GM13977 (cell line): ENCODE data around the gene NAA40.
A peak's percentile ranks its signal among the peaks of the same experiment; 100 is the strongest.
"Not testable (repeated sequence)": the region's sequence is repeated elsewhere in the genome, so short reads cannot be mapped to it uniquely, and the experiment has no call there.

Experiments used
- DNase-seq: peaks from one replicate; pipeline ENCODE4 v3.0.0; 2012; ENCODE audit warnings: low spot score
- in situ Hi-C: fragments of 300-500 bp; cut with MboI; formaldehyde crosslinking; loops from one replicate; pipeline ENCODE4 v1.12.0; 2022; ENCODE audit warnings: low sequenced_read_pairs, low pct_unique_long_range_greater_than_20kb, mixed read lengths, inconsistent platforms; ENCODE audit not compliant: unreplicated experiment
- TF ChIP-seq, protein P1 (sequence below): IDR thresholded peaks from 2 replicates; pipeline ENCODE4 v1.5.1; 2012; ENCODE audit warnings: mild to moderate bottlenecking, control low read depth; ENCODE audit not compliant: insufficient read depth; ENCODE audit errors: extremely low read depth, missing control alignments

NAA40 gene

GRCh38 chr11:63945477-63946163 is 6.8 kb downstream of the NAA40 start:
- DNase-seq = peak; percentile 58
- in situ Hi-C loops = loop anchor here (10.0 kb wide), 1 partner anchor 111 kb away; the partner anchor contains the start of gene MARK2

GRCh38 chr11:63951779-63952536 is 13.2 kb downstream of the NAA40 start:
- DNase-seq = peak; percentile 69
- in situ Hi-C loops = no loop called here
- TF ChIP-seq, protein P1, sequence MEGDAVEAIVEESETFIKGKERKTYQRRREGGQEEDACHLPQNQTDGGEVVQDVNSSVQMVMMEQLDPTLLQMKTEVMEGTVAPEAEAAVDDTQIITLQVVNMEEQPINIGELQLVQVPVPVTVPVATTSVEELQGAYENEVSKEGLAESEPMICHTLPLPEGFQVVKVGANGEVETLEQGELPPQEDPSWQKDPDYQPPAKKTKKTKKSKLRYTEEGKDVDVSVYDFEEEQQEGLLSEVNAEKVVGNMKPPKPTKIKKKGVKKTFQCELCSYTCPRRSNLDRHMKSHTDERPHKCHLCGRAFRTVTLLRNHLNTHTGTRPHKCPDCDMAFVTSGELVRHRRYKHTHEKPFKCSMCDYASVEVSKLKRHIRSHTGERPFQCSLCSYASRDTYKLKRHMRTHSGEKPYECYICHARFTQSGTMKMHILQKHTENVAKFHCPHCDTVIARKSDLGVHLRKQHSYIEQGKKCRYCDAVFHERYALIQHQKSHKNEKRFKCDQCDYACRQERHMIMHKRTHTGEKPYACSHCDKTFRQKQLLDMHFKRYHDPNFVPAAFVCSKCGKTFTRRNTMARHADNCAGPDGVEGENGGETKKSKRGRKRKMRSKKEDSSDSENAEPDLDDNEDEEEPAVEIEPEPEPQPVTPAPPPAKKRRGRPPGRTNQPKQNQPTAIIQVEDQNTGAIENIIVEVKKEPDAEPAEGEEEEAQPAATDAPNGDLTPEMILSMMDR = no peak

More at GRCh38 chr11:63945477-63946163, 6.8 kb downstream of the NAA40 start:
- TF ChIP-seq, protein P1 = peak; percentile 68

DNA sequence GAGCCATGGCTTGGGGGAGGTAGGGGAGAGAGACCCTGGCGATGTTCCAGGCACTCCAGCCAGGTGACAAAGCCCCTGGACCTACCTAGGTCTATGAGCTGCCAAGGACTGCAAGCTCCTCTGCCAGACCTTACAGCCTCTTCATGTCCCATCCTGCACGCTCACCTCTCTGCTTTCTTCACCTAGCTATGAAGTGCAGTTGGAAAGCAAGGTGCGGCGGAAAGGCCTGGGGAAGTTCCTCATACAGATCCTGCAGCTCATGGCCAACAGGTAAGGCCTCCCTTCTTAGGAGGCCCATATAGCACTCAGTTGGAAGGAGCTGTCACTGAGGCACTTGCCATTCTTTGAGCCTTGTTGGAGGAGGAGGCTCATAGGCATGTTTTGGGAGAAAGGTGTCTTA is 13.8 kb downstream of the NAA40 start:
- no peak for DNase-seq
- in situ Hi-C loops = no loop called here
- TF ChIP-seq, protein P1 = no peak

- DNase-seq = no peak
- in situ Hi-C loops = no loop called here
- TF ChIP-seq, protein P1 = no peak
Observed at GRCh38 chr11:63958008-63958407, 19.2 kb downstream of the NAA40 start.

- TF ChIP-seq, protein P1 = no peak
- in situ Hi-C loops = no loop called here
- DNase-seq = no peak
Observed at GRCh38 chr11:63961608-63962412, 23.0 kb downstream of the NAA40 start.

- in situ Hi-C loops, DNase-seq: not testable (repeated sequence)
Observed at GRCh38 chr11:63963895-63964294, 25.1 kb downstream of the NAA40 start.
